SK-N-SH treated with all-trans-retinoic acid at 6 μM for 48 hours (cell line): Measurements from ENCODE around the gene RNF144B.

ENCODE experiments used
- ATAC-seq: fragments of 200-7000 bp; cut with Tn5 transposase; 3 replicates; pipeline ENCODE4 v1.9.1; 2020; ENCODE audit warnings: mild to moderate bottlenecking, moderate library complexity
- ARNTL ChIP-seq: fragments of 450-650 bp; formaldehyde crosslinking; IDR thresholded peaks from 2 replicates; pipeline ENCODE4 v1.5.0; 2020; ENCODE audit warnings: low read depth, mild to moderate bottlenecking, moderate library complexity, borderline replicate concordance
- BACH2 ChIP-seq: fragments of 250-450 bp; sonication (Bioruptor Pico); IDR thresholded peaks from 2 replicates; pipeline ENCODE4 v1.9.0; 2021; ENCODE audit warnings: mild to moderate bottlenecking, borderline replicate concordance
- CREB5 ChIP-seq: fragments of 250-450 bp; sonication (Bioruptor Pico); IDR thresholded peaks from 2 replicates; pipeline ENCODE4 v1.5.1; 2020; ENCODE audit warnings: low read depth, mild to moderate bottlenecking, moderate library complexity
- ESRRG ChIP-seq: fragments of 250-450 bp; sonication (Bioruptor Pico); IDR thresholded peaks from 2 replicates; pipeline ENCODE4 v1.6.1; 2021; ENCODE audit warnings: mild to moderate bottlenecking
- GLIS3 ChIP-seq: fragments of 250-450 bp; sonication (Bioruptor Pico); IDR thresholded peaks from 2 replicates; pipeline ENCODE4 v1.5.0; 2020; ENCODE audit warnings: mild to moderate bottlenecking, moderate library complexity
- ISL1 ChIP-seq: fragments of 250-450 bp; sonication (Bioruptor Pico); IDR thresholded peaks from 2 replicates; pipeline ENCODE4 v2.1.2; 2022; ENCODE audit warnings: mild to moderate bottlenecking, moderate library complexity
- OSR1 ChIP-seq: fragments of 250-450 bp; sonication (Bioruptor Pico); IDR thresholded peaks from 2 replicates; pipeline ENCODE4 v1.8.0; 2022; ENCODE audit warnings: moderate library complexity, mild to moderate bottlenecking, inconsistent platforms
- PATZ1 ChIP-seq: fragments of 250-450 bp; sonication (Bioruptor Pico); IDR thresholded peaks from 2 replicates; pipeline ENCODE4 v1.8.0; 2020; ENCODE audit warnings: mild to moderate bottlenecking, moderate library complexity, borderline replicate concordance
- POU6F1 ChIP-seq: fragments of 250-450 bp; sonication (Bioruptor Pico); IDR thresholded peaks from 2 replicates; pipeline ENCODE4 v1.8.0; 2021; ENCODE audit warnings: low read depth, mild to moderate bottlenecking, moderate library complexity, borderline replicate concordance
- RARB ChIP-seq: fragments of 250-450 bp; sonication (Bioruptor Pico); IDR thresholded peaks from 2 replicates; pipeline ENCODE4 v1.8.0; 2021; ENCODE audit warnings: mild to moderate bottlenecking, moderate library complexity
- SNAI2 ChIP-seq: fragments of 250-450 bp; sonication (Bioruptor Pico); IDR thresholded peaks from 2 replicates; pipeline ENCODE4 v1.5.0; 2020; ENCODE audit warnings: mild to moderate bottlenecking, moderate library complexity
- TCF4 ChIP-seq: fragments of 250-450 bp; sonication (Bioruptor Pico); IDR thresholded peaks from 2 replicates; pipeline ENCODE4 v1.8.0; 2021; ENCODE audit warnings: mild to moderate bottlenecking, moderate library complexity, borderline replicate concordance
- TOX ChIP-seq: fragments of 250-450 bp; sonication (Bioruptor Pico); IDR thresholded peaks from 2 replicates; pipeline ENCODE4 v1.8.0; 2021; ENCODE audit warnings: mild to moderate bottlenecking, moderate library complexity, borderline replicate concordance
- TSHZ2 ChIP-seq: fragments of 250-450 bp; sonication (Bioruptor Pico); IDR thresholded peaks from 2 replicates; pipeline ENCODE4 v1.5.0; 2020; ENCODE audit warnings: mild to moderate bottlenecking, moderate library complexity
- ZFP3 ChIP-seq: fragments of 250-450 bp; sonication (Bioruptor Pico); IDR thresholded peaks from 2 replicates; pipeline ENCODE4 v1.5.0; 2020; ENCODE audit warnings: mild to moderate bottlenecking, moderate library complexity
- ZNF565 ChIP-seq: fragments of 450-650 bp; formaldehyde crosslinking; conservative IDR thresholded peaks from 2 replicates; pipeline ENCODE4 v1.5.0; 2020; ENCODE audit warnings: low read depth, mild to moderate bottlenecking, moderate library complexity
- ZNF70 ChIP-seq: fragments of 450-650 bp; formaldehyde crosslinking; IDR thresholded peaks from 2 replicates; pipeline ENCODE4 v1.5.0; 2020; ENCODE audit warnings: mild to moderate bottlenecking, moderate library complexity
- ZNF8 ChIP-seq: fragments of 450-650 bp; formaldehyde crosslinking; IDR thresholded peaks from 2 replicates; pipeline ENCODE4 v1.5.0; 2020; ENCODE audit warnings: mild to moderate bottlenecking, moderate library complexity

Gene RNF144B

GRCh38 chr6:18506382-18507017 is 119.3 kb downstream of the RNF144B start (continued):
- TF ChIP-seq ISL1 (CRISPR knock-in tag): no peak
- no peak for TF ChIP-seq OSR1 (CRISPR knock-in tag)
- no peak for TF ChIP-seq TOX (CRISPR knock-in tag)
- no peak for TF ChIP-seq PATZ1 (CRISPR knock-in tag)
- TF ChIP-seq RARB (CRISPR knock-in tag): no peak
- no peak for TF ChIP-seq ZFP3 (CRISPR knock-in tag)
- no peak for TF ChIP-seq GLIS3
- TF ChIP-seq ESRRG (CRISPR knock-in tag): no peak

GRCh38 chr6:18507018-18507415 is 119.9 kb downstream of the RNF144B start:
- no peak for TF ChIP-seq TCF4 (CRISPR knock-in tag)
- no peak for TF ChIP-seq ESRRG (CRISPR knock-in tag)
- TF ChIP-seq CREB5 (CRISPR knock-in tag): no peak
- no peak for TF ChIP-seq ZFP3 (CRISPR knock-in tag)
- TF ChIP-seq ZNF70 (CRISPR knock-in tag): no peak
- no peak for TF ChIP-seq ARNTL (CRISPR knock-in tag)
- TF ChIP-seq OSR1 (CRISPR knock-in tag): no peak
- no peak for TF ChIP-seq POU6F1 (CRISPR knock-in tag)
- TF ChIP-seq ISL1 (CRISPR knock-in tag): no peak
- TF ChIP-seq ZNF8 (CRISPR knock-in tag): no peak
- TF ChIP-seq ZNF565 (CRISPR knock-in tag): no peak
- TF ChIP-seq, all 23 proteins: peak for 0
- ATAC-seq: no peak

- TF ChIP-seq ZFP3 (CRISPR knock-in tag): no peak
- no peak for TF ChIP-seq ZNF70 (CRISPR knock-in tag)
- TF ChIP-seq ESRRG (CRISPR knock-in tag): no peak
- no peak for TF ChIP-seq TCF4 (CRISPR knock-in tag)
Measured at GRCh38 chr6:18507561-18507960, 120.4 kb downstream of the RNF144B start.

GRCh38 chr6:18509871-18510643 is 122.9 kb downstream of the RNF144B start:
- no peak for ATAC-seq
- TF ChIP-seq ESRRG (CRISPR knock-in tag) (no peak), TSHZ2 (no peak), BACH2 (no peak), ZFP3 (CRISPR knock-in tag) (no peak), SNAI2 (no peak), ZNF8 (CRISPR knock-in tag) (no peak)
- TF ChIP-seq, all 23 proteins: peak for 0

More at GRCh38 chr6:18507561-18507960, 120.4 kb downstream of the RNF144B start:
- no peak for ATAC-seq
